ENCODE results near the gene CREB3.

The CREB3 gene

GRCh38 chr9:35743452-35743851 lies 11.0 kb downstream of the CREB3 start:
- peaks cover 59% of the 10 kb centered on the region for H3K36me3 ChIP-seq (ENCODE audit: control insufficient read depth, low read length)
- H3K9me3 ChIP-seq (ENCODE audit: control insufficient read depth, insufficient read depth, low read length): no peaks in the 10 kb centered on the region
- no peaks in the 10 kb centered on the region; the same call in 1 of the 2 replicates for H3F3A ChIP-seq (ENCODE audit: control insufficient read depth, insufficient read depth)
- no peak overlapping the region for H3K4me2 ChIP-seq (ENCODE audit: low read length)
- H4K20me1 ChIP-seq (ENCODE audit: control insufficient read depth, insufficient read depth, low read depth, low read length): no peaks in the 10 kb centered on the region
- H3K9me2 ChIP-seq (replicated peaks; ENCODE audit: control insufficient read depth, low read length): no peaks in the 10 kb centered on the region
- no peaks in the 10 kb centered on the region for H3K27me3 ChIP-seq (ENCODE audit: control insufficient read depth, low read length)
- H3K27ac ChIP-seq (ENCODE audit: low read depth, low read length): no peak overlapping the region
- no peak for TF ChIP-seq EZH2phosphoT487 (IDR thresholded peaks at IDR 0.05; ENCODE audit: borderline replicate concordance, low read length)
- peaks cover 27% of the 10 kb centered on the region for H3K4me1 ChIP-seq (ENCODE audit: control insufficient read depth, low read length)
- peaks cover 28% of the 10 kb centered on the region for H3K79me2 ChIP-seq (ENCODE audit: control insufficient read depth, low read length)
- no peak overlapping the region for H3K4me3 ChIP-seq (ENCODE audit: low read length)

GRCh38 chr9:35743880-35744518 lies 11.5 kb downstream of the CREB3 start:
- H3K9me3 ChIP-seq (ENCODE audit: control insufficient read depth, insufficient read depth, low read length): no peaks in the 10 kb centered on the region
- H3K27ac ChIP-seq (ENCODE audit: low read depth, low read length): no peak overlapping the region
- H3K9me2 ChIP-seq (replicated peaks; ENCODE audit: control insufficient read depth, low read length): no peaks in the 10 kb centered on the region
- H3K27me3 ChIP-seq (ENCODE audit: control insufficient read depth, low read length): no peaks in the 10 kb centered on the region
- H3K4me2 ChIP-seq (ENCODE audit: low read length): no peak overlapping the region
- H3F3A ChIP-seq (ENCODE audit: control insufficient read depth, insufficient read depth): no peaks in the 10 kb centered on the region; the same call in 1 of the 2 replicates
- TF ChIP-seq CTCF (IDR thresholded peaks at IDR 0.05; ENCODE audit: low read depth, low read length, poor library complexity, severe bottlenecking) (no peak), EZH2phosphoT487 (IDR thresholded peaks at IDR 0.05; ENCODE audit: borderline replicate concordance, low read length) (no peak)
- H3K36me3 ChIP-seq (ENCODE audit: control insufficient read depth, low read length): peaks cover 54% of the 10 kb centered on the region
- H3K79me2 ChIP-seq (ENCODE audit: control insufficient read depth, low read length): peaks cover 32% of the 10 kb centered on the region
- H3K4me1 ChIP-seq (ENCODE audit: control insufficient read depth, low read length): peaks cover 27% of the 10 kb centered on the region
- no peaks in the 10 kb centered on the region for H4K20me1 ChIP-seq (ENCODE audit: control insufficient read depth, insufficient read depth, low read depth, low read length)
- H3K4me3 ChIP-seq (ENCODE audit: low read length): no peak overlapping the region

- Histone ChIP-seq H3K4me2 (ENCODE audit: low read length) (peak overlapping the region; percentile 90), H3F3A (ENCODE audit: control insufficient read depth, insufficient read depth) (peaks cover 5% of the 10 kb centered on the region; the same call in 1 of the 2 replicates), H3K36me3 (ENCODE audit: control insufficient read depth, low read length) (peaks cover 41% of the 10 kb centered on the region), H4K20me1 (ENCODE audit: control insufficient read depth, insufficient read depth, low read depth, low read length) (no peaks in the 10 kb centered on the region), H3K4me3 (ENCODE audit: low read length) (peak overlapping the region; percentile 34), H3K79me2 (ENCODE audit: control insufficient read depth, low read length) (peaks cover 43% of the 10 kb centered on the region), H3K4me1 (ENCODE audit: control insufficient read depth, low read length) (peaks cover 39% of the 10 kb centered on the region), H3K9me3 (ENCODE audit: control insufficient read depth, insufficient read depth, low read length) (no peaks in the 10 kb centered on the region), H3K9me2 (replicated peaks; ENCODE audit: control insufficient read depth, low read length) (no peaks in the 10 kb centered on the region), H3K27me3 (ENCODE audit: control insufficient read depth, low read length) (no peaks in the 10 kb centered on the region), H3K27ac (ENCODE audit: low read depth, low read length) (no peak overlapping the region)
- TF ChIP-seq CTCF (IDR thresholded peaks at IDR 0.05; ENCODE audit: low read depth, low read length, poor library complexity, severe bottlenecking) (no peak), EZH2phosphoT487 (IDR thresholded peaks at IDR 0.05; ENCODE audit: borderline replicate concordance, low read length) (no peak)
These were observed 13.1 kb downstream of the CREB3 start for GRCh38 chr9:35745569-35745968.

- Histone ChIP-seq H3K4me2 (ENCODE audit: low read length) (peak overlapping the region; percentile 90), H3K9me2 (replicated peaks; ENCODE audit: control insufficient read depth, low read length) (no peaks in the 10 kb centered on the region), H3K27ac (ENCODE audit: low read depth, low read length) (no peak overlapping the region), H4K20me1 (ENCODE audit: control insufficient read depth, insufficient read depth, low read depth, low read length) (no peaks in the 10 kb centered on the region), H3F3A (ENCODE audit: control insufficient read depth, insufficient read depth) (peaks cover 5% of the 10 kb centered on the region; the same call in 1 of the 2 replicates), H3K79me2 (ENCODE audit: control insufficient read depth, low read length) (peaks cover 43% of the 10 kb centered on the region), H3K9me3 (ENCODE audit: control insufficient read depth, insufficient read depth, low read length) (no peaks in the 10 kb centered on the region), H3K36me3 (ENCODE audit: control insufficient read depth, low read length) (peaks cover 44% of the 10 kb centered on the region), H3K4me1 (ENCODE audit: control insufficient read depth, low read length) (peaks cover 42% of the 10 kb centered on the region), H3K27me3 (ENCODE audit: control insufficient read depth, low read length) (no peaks in the 10 kb centered on the region), H3K4me3 (ENCODE audit: low read length) (peak overlapping the region; percentile 90)
- TF ChIP-seq EZH2phosphoT487 (IDR thresholded peaks at IDR 0.05; ENCODE audit: borderline replicate concordance, low read length): no peak
- no peak for TF ChIP-seq CTCF (IDR thresholded peaks at IDR 0.05; ENCODE audit: low read depth, low read length, poor library complexity, severe bottlenecking)
These were observed 14.1 kb downstream of the CREB3 start for GRCh38 chr9:35746583-35746982.
